BE2C (cell line): Measurements from ENCODE around the gene GNB1L.

Experiments used
- DNase-seq: peaks from one replicate; pipeline ENCODE4 v3.0.0-alpha.2; 2020
- H3K27me3 ChIP-seq: fragments of 250-450 bp; sonication (Bioruptor Pico); 2 replicates; pipeline ENCODE4 v1.5.1; 2020; ENCODE audit warnings: mild to moderate bottlenecking
- H3K36me3 ChIP-seq: fragments of 250-450 bp; sonication (Bioruptor Pico); 2 replicates; pipeline ENCODE4 v1.5.1; 2020; ENCODE audit warnings: mild to moderate bottlenecking
- H3K4me1 ChIP-seq: fragments of 250-450 bp; sonication (Bioruptor Pico); 2 replicates; pipeline ENCODE4 v1.5.1; 2020
- H3K4me3 ChIP-seq: 2 replicates; pipeline ENCODE4 v1.5.1; 2011; ENCODE audit warnings: low read depth, low read length
- H3K9me3 ChIP-seq: fragments of 250-450 bp; sonication (Bioruptor Pico); 2 replicates; pipeline ENCODE4 v1.5.1; 2020
- CTCF ChIP-seq: IDR thresholded peaks from 2 replicates; pipeline ENCODE4 v1.5.1; 2012; ENCODE audit warnings: mild to moderate bottlenecking, low read depth, low read length

The GNB1L gene

DNA sequence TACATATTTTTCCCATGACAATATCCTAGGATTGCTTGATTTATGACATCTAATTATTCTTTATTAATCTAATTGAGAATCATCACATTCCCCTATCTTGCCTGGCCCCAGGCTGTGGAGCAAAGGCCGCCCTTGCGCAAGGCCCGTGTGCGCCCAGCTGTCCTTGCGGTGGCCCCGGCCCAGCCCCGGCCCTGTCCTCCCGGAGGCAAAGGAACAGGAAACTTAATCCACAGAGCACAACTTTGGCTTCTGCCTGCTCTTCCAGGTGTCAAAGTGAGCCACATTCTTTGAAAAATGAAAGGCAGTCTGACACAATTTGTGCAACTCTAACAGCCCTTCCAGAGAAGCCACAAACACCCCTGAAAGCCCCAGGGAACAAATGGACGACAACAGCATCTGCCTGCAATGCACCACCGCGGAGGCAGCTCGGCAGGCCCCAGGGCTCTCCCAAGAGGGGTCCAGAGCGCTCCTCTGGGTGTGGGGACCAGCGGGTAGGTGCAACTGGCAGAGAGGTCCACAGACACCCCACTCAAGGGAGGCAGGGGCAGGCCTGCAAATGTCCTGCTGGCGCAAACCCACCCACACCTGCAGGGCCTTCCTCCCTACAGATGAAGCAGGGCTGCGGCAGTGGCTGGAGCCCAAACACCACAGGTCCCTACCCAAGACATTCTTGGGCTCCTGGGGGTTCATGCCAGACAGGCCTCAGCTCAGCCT lies 30.3 kb downstream of the GNB1L start:
- H3K4me3 ChIP-seq: no peak overlapping the region; the same call in 1 of the 2 replicates
- no peaks in the 10 kb centered on the region for H3K9me3 ChIP-seq
- no peaks in the 10 kb centered on the region; the same call in 1 of the 2 replicates for H3K27me3 ChIP-seq
- H3K36me3 ChIP-seq: no peaks in the 10 kb centered on the region
- TF ChIP-seq CTCF: no peak
- H3K4me1 ChIP-seq: peaks cover 14% of the 10 kb centered on the region
- DNase-seq: peak; percentile 68

DNA sequence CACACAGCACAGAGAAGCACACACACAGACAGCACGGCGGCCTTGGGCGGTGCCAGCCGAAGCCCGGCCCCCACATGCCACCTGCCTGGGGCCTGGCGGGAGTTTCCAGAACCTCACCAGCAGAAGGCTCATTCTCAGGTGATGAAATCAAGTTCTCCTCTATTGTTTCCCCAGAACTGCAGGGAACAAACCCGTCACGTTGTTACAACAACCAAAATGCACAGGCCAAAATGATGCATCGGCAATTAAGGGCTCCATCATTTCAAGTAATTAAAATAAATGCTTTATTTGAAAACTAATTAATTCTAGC lies 30.8 kb downstream of the GNB1L start:
- peaks cover 14% of the 10 kb centered on the region for H3K4me1 ChIP-seq
- H3K4me3 ChIP-seq: no peak overlapping the region
- DNase-seq: peak; percentile 62
- no peaks in the 10 kb centered on the region for H3K9me3 ChIP-seq
- H3K36me3 ChIP-seq: no peaks in the 10 kb centered on the region
- no peaks in the 10 kb centered on the region; the same call in 1 of the 2 replicates for H3K27me3 ChIP-seq
- TF ChIP-seq CTCF: no peak

- no peak overlapping the region for H3K4me3 ChIP-seq
- no peaks in the 10 kb centered on the region for H3K36me3 ChIP-seq
- peaks cover 14% of the 10 kb centered on the region for H3K4me1 ChIP-seq
Observed at GRCh38 chr22:19823191-19823901, 31.3 kb downstream of the GNB1L start.

DNA sequence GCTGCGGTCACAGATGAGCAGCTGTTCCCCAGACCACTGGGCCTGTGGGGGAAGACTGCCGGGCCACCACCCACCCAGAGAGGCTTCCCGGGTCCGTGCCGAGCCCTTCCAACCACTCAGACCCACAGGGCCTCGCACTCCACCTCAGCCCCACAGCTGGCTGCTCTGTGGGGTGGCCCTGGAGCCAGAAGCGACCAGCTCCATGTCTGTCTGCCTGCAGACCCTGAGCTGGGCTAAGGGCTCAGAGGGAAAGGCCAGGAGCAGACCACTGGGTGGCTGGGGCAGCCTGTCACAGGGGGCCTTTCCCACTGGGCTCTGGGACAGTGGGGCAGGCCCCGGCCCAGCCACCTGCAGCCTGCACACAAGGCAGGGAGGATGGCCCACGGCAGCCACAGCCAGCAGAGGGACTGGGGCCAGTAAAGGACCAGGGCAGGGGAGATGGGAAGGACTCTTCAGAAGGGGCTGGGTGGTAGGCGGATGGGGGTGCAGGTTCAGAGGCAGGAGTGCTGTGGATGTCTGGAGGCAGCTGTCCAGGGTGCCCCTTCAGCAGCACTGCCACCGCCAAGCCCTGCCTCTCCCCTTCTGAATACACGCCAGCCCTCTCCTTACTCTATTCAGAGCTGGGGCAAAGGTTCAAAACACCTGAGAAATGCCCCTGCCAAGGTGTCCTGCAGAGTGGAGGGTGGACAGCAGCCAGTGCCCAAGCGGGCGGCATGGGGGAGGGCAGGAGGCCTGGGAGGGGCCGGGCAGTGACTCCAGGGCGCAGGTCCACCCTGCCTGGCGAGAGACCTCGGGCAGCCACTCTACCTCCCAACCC lies 32.2 kb downstream of the GNB1L start:
- Histone ChIP-seq H3K4me1 (peaks cover 14% of the 10 kb centered on the region), H3K9me3 (no peaks in the 10 kb centered on the region), H3K36me3 (no peaks in the 10 kb centered on the region), H3K4me3 (no peak overlapping the region), H3K27me3 (no peaks in the 10 kb centered on the region; the same call in 1 of the 2 replicates)
- no peak for DNase-seq
- no peak for TF ChIP-seq CTCF

More at GRCh38 chr22:19823191-19823901, 31.3 kb downstream of the GNB1L start:
- TF ChIP-seq CTCF: no peak
- no peaks in the 10 kb centered on the region for H3K9me3 ChIP-seq
- DNase-seq: no peak
- H3K27me3 ChIP-seq: no peaks in the 10 kb centered on the region; the same call in 1 of the 2 replicates

GRCh38 chr22:19821523-19822300 lies 33.0 kb downstream of the GNB1L start:
- no peak for DNase-seq
- Histone ChIP-seq H3K9me3 (no peaks in the 10 kb centered on the region), H3K36me3 (no peaks in the 10 kb centered on the region), H3K27me3 (no peaks in the 10 kb centered on the region; the same call in 1 of the 2 replicates), H3K4me3 (no peak overlapping the region), H3K4me1 (peaks cover 14% of the 10 kb centered on the region)
- no peak for TF ChIP-seq CTCF
